Epithelial cell of esophagus (primary cell): ENCODE measurements around the gene GPR176.
"Not testable (repeated sequence)": the region's sequence is repeated elsewhere in the genome, so short reads cannot be mapped to it uniquely, and the experiment has no call there.

Source experiments
- DNase-seq: peaks from one replicate; pipeline ENCODE4 v3.0.0; 2010; ENCODE audit warnings: low read depth
- H3K4me3 ChIP-seq: 2 replicates; pipeline ENCODE4 v1.5.1; 2011; ENCODE audit warnings: mild to moderate bottlenecking, low read length, control low read depth
- CTCF ChIP-seq: IDR thresholded peaks from 2 replicates; pipeline ENCODE4 v1.5.1; 2011; ENCODE audit warnings: low read depth, mild to moderate bottlenecking, low read length, control low read depth, inconsistent platforms; ENCODE audit not compliant: insufficient read depth; ENCODE audit errors: missing control alignments

GPR176 gene

GRCh38 chr15:39814489-39814888, 105.6 kb downstream of the GPR176 start:
- H3K4me3 ChIP-seq, result no peak overlapping the region
- no peak for TF ChIP-seq CTCF
- DNase-seq, result no peak

GRCh38 chr15:39812651-39813050, 107.4 kb downstream of the GPR176 start:
- not testable (repeated sequence) for H3K4me3 ChIP-seq, DNase-seq

GRCh38 chr15:39808909-39809308, 111.2 kb downstream of the GPR176 start:
- no peak for DNase-seq
- no peak overlapping the region for H3K4me3 ChIP-seq
- no peak for TF ChIP-seq CTCF

GRCh38 chr15:39807791-39808190, 112.3 kb downstream of the GPR176 start:
- no peak for DNase-seq
- no peak overlapping the region for H3K4me3 ChIP-seq
- TF ChIP-seq CTCF, result no peak

- TF ChIP-seq CTCF, result no peak
- H3K4me3 ChIP-seq, result no peak overlapping the region
- DNase-seq, result peak; percentile 96
Observed at GRCh38 chr15:39804026-39804425, 116.0 kb downstream of the GPR176 start.

- no peak overlapping the region for H3K4me3 ChIP-seq
- no peak for TF ChIP-seq CTCF
- DNase-seq, result no peak
Observed at GRCh38 chr15:39803016-39803415, 117.0 kb downstream of the GPR176 start.

GRCh38 chr15:39801641-39802309, 118.3 kb downstream of the GPR176 start:
- peak; percentile 56 for DNase-seq
- TF ChIP-seq CTCF, result peak; percentile 64
- H3K4me3 ChIP-seq, result no peak overlapping the region
